ENCODE measurements around the gene LCN9.

Gene LCN9

GRCh38 chr9:135662758-135663450 is at the start of gene LCN9:
Gene LCN9, plus strand, starts transcription at chr9:135663309. Its CDS starts 13 bp downstream, at chr9:135663322.
- no peak for TF ChIP-seq CTCF (IDR thresholded peaks at IDR 0.05; ENCODE audit: low read depth, low read length)
- H3K4me3 ChIP-seq (ENCODE audit: low read depth, low read length): no peak within 1 kb of the TSS

GRCh38 chr9:135613946-135614805 is 48.9 kb upstream of the LCN9 start:
- no peak for TF ChIP-seq CTCF (IDR thresholded peaks at IDR 0.05; ENCODE audit: low read depth, low read length)

GRCh38 chr9:135614821-135615665 is 48.1 kb upstream of the LCN9 start:
- no peak overlapping the region for H3K4me3 ChIP-seq (ENCODE audit: low read depth, low read length)
- no peak for TF ChIP-seq CTCF (IDR thresholded peaks at IDR 0.05; ENCODE audit: low read depth, low read length)

More at GRCh38 chr9:135613946-135614805, 48.9 kb upstream of the LCN9 start:
- no peak overlapping the region for H3K4me3 ChIP-seq (ENCODE audit: low read depth, low read length)

GRCh38 chr9:135615666-135616618 is 47.2 kb upstream of the LCN9 start:
- no peak overlapping the region for H3K4me3 ChIP-seq (ENCODE audit: low read depth, low read length)
- TF ChIP-seq CTCF (IDR thresholded peaks at IDR 0.05; ENCODE audit: low read depth, low read length): no peak

- H3K4me3 ChIP-seq (ENCODE audit: low read depth, low read length): no peak overlapping the region
- TF ChIP-seq CTCF (IDR thresholded peaks at IDR 0.05; ENCODE audit: low read depth, low read length): no peak
Observed at GRCh38 chr9:135616619-135617537, 46.2 kb upstream of the LCN9 start.

Data from WI38 (cell line).